NCI-H345 treated with DMSO at 0.1 percent for 48 hours (cell line): ENCODE results near the gene PHF3.
A peak's percentile ranks its signal among the peaks of the same experiment; 100 is the strongest.

Experiments used
- DNase-seq: peaks from one replicate; lab custom pipeline; 2025; ENCODE audit not compliant: unreplicated experiment; lab: John Stamatoyannopoulos, UW

Gene PHF3

GRCh38 chr6:63764318-63764916, 128.8 kb downstream of the PHF3 start:
- peak; percentile 44 for DNase-seq
